Activated CD8-positive, alpha-beta T cell treated with anti-CD3 and anti-CD28 coated beads for 36 hours (primary cell): ENCODE measurements around the gene EMP1. TPM values are rescaled to one million over a fixed set of nuclear protein-coding genes. Genes with fewer than 3 reads are reported as not detected.

Experiments used
- ATAC-seq: fragments of 200-7000 bp; cut with Tn5 transposase; one replicate; pipeline ENCODE4 v1.10.0; 2021; ENCODE audit warnings: mild to moderate bottlenecking, moderate library complexity
- CTCF ChIA-PET: fragments of 350-600 bp; sonication (Branson Sonifier 250); formaldehyde crosslinking; loops from one replicate; lab custom pipeline; 2021; ENCODE audit warnings: antibody characterized with exemption; lab: Charles Lee
- POLR2A ChIA-PET: fragments of 350-600 bp; sonication (Branson Sonifier 250); formaldehyde crosslinking; loops from one replicate; lab custom pipeline; 2021; ENCODE audit warnings: antibody characterized with exemption; lab: Charles Lee
- DNase-seq: peaks from one replicate; pipeline ENCODE4 v3.0.0-alpha.2; 2020
- H3K27ac Mint-ChIP-seq: one replicate; pipeline ENCODE4 v1.8.0; 2021; ENCODE audit warnings: mild to moderate bottlenecking, mixed read lengths
- H3K27me3 Mint-ChIP-seq: one replicate; pipeline ENCODE4 v1.8.0; 2021; ENCODE audit warnings: mixed read lengths
- H3K36me3 Mint-ChIP-seq: one replicate; pipeline ENCODE4 v1.8.0; 2021; ENCODE audit warnings: low read depth, mixed read lengths
- H3K4me1 Mint-ChIP-seq: one replicate; pipeline ENCODE4 v1.8.0; 2021; ENCODE audit warnings: low read depth, mixed read lengths
- H3K4me3 Mint-ChIP-seq: one replicate; pipeline ENCODE4 v1.8.0; 2021; ENCODE audit warnings: mild to moderate bottlenecking, moderate library complexity, mixed read lengths
- H3K9me3 Mint-ChIP-seq: one replicate; pipeline ENCODE4 v1.8.0; 2021; ENCODE audit warnings: mixed read lengths
- CTCF ChIP-seq: fragments of 200-600 bp; IDR thresholded peaks from one replicate; pipeline ENCODE4 v1.8.0; 2022; ENCODE audit warnings: antibody characterized with exemption, mild to moderate bottlenecking
- intact Hi-C: fragments of 100-400 bp; cut with micrococcal nuclease; formaldehyde crosslinking; loops from one replicate; pipeline ENCODE4 v1.10.0; 2022
- total RNA-seq, 2 experiments: library from RNA; stranded (reverse); gene quantifications; one replicate each; pipeline ENCODE4 v1.2.3, GENCODE V29; 2021

EMP1 gene
- total RNA-seq, 2 experiments from 2014 or later = 3.1 to 3.6 TPM

GRCh38 chr12:13197526-13198143 lies 1.1 kb downstream of the EMP1 start:
- CTCF ChIA-PET = interaction anchor here (2.6 kb wide), 1 partner anchor 14 kb away, joined by 11 read pairs; no protein-coding TSS in a partner anchor
- no peak for TF ChIP-seq CTCF
- intact Hi-C loops = no loop called here
- peaks cover 8% of the 10 kb centered on the region for H3K27me3 Mint-ChIP-seq
- H3K9me3 Mint-ChIP-seq = no peaks in the 10 kb centered on the region
- peaks cover 27% of the 10 kb centered on the region for H3K4me1 Mint-ChIP-seq
- H3K4me3 Mint-ChIP-seq = peak overlapping the region; percentile 80
- no peak for ATAC-seq
- no peak for DNase-seq
- no peak overlapping the region for H3K27ac Mint-ChIP-seq
- POLR2A ChIA-PET = interaction anchor here (0.9 kb wide), 1 partner anchor 14 kb away, joined by 3 read pairs; no protein-coding TSS in a partner anchor
- no peaks in the 10 kb centered on the region for H3K36me3 Mint-ChIP-seq

- no peaks in the 10 kb centered on the region for H3K9me3 Mint-ChIP-seq
- peaks cover 27% of the 10 kb centered on the region for H3K4me1 Mint-ChIP-seq
- no peak overlapping the region for H3K4me3 Mint-ChIP-seq
- POLR2A ChIA-PET = interaction anchor here (0.9 kb wide), 1 partner anchor 13 kb away, joined by 3 read pairs; no protein-coding TSS in a partner anchor
- H3K27me3 Mint-ChIP-seq = peaks cover 9% of the 10 kb centered on the region
- H3K27ac Mint-ChIP-seq = no peak overlapping the region
- intact Hi-C loops = no loop called here
- no peak for ATAC-seq
- no peak for TF ChIP-seq CTCF
- CTCF ChIA-PET = interaction anchor here (2.6 kb wide), 1 partner anchor 14 kb away, joined by 11 read pairs; no protein-coding TSS in a partner anchor
- H3K36me3 Mint-ChIP-seq = no peaks in the 10 kb centered on the region
- no peak for DNase-seq
Observed at GRCh38 chr12:13198241-13198640, 1.7 kb downstream of the EMP1 start.

- Mint-ChIP-seq H3K27ac (no peak overlapping the region), H3K9me3 (no peaks in the 10 kb centered on the region), H3K4me3 (no peak overlapping the region), H3K4me1 (peaks cover 27% of the 10 kb centered on the region), H3K27me3 (peaks cover 9% of the 10 kb centered on the region), H3K36me3 (no peaks in the 10 kb centered on the region)
- ChIA-PET POLR2A (no interaction called here), CTCF (interaction anchor here (2.6 kb wide), 1 partner anchor 13 kb away, joined by 11 read pairs; no protein-coding TSS in a partner anchor)
- intact Hi-C loops = no loop called here
- ATAC-seq (no peak), DNase-seq (no peak)
- no peak for TF ChIP-seq CTCF
Observed at GRCh38 chr12:13198876-13199275, 2.4 kb downstream of the EMP1 start.

GRCh38 chr12:13199592-13199991 lies 3.1 kb downstream of the EMP1 start:
- ChIA-PET POLR2A (no interaction called here), CTCF (interaction anchor here (2.6 kb wide), 1 partner anchor 12 kb away, joined by 11 read pairs; no protein-coding TSS in a partner anchor)
- no peak for TF ChIP-seq CTCF
- Mint-ChIP-seq H3K36me3 (no peaks in the 10 kb centered on the region), H3K27ac (no peak overlapping the region), H3K9me3 (no peaks in the 10 kb centered on the region), H3K4me1 (peaks cover 27% of the 10 kb centered on the region), H3K4me3 (no peak overlapping the region), H3K27me3 (peaks cover 9% of the 10 kb centered on the region)
- no peak for ATAC-seq
- intact Hi-C loops = no loop called here
- DNase-seq = no peak

- Mint-ChIP-seq H3K9me3 (no peaks in the 10 kb centered on the region), H3K4me1 (peaks cover 25% of the 10 kb centered on the region), H3K4me3 (no peak overlapping the region), H3K27me3 (peaks cover 9% of the 10 kb centered on the region), H3K27ac (no peak overlapping the region), H3K36me3 (no peaks in the 10 kb centered on the region)
- ChIA-PET POLR2A (no interaction called here), CTCF (interaction anchor here (1.2 to 3.7 kb wide), 3 partner anchors 10 to 103 kb away, joined by 3 to 32 read pairs (median 10); no protein-coding TSS in a partner anchor)
- ATAC-seq (no peak), DNase-seq (no peak)
- intact Hi-C loops = loop anchor here (5.0 kb wide), 1 partner anchor 34 kb away; no protein-coding TSS in a partner anchor
- TF ChIP-seq CTCF = no peak
Observed at GRCh38 chr12:13200841-13201240, 4.3 kb downstream of the EMP1 start.
